ES-I3 (cell line): ENCODE measurements around the gene FSTL4.

Experiments
- H3K36me3 ChIP-seq: 2 replicates; pipeline ENCODE4 v1.6.1; 2013; ENCODE audit warnings: mild to moderate bottlenecking, low read length, control low read depth, moderate library complexity; ENCODE audit not compliant: insufficient read depth
- H3K4me1 ChIP-seq: 2 replicates; pipeline ENCODE4 v1.6.1; 2013; ENCODE audit warnings: mild to moderate bottlenecking, control low read depth, low read length; ENCODE audit not compliant: insufficient read depth
- H3K9ac ChIP-seq: 2 replicates; pipeline ENCODE4 v1.6.1; 2013; ENCODE audit warnings: low read depth, mild to moderate bottlenecking, low read length, moderate library complexity
- H3K9me3 ChIP-seq: 2 replicates; pipeline ENCODE4 v1.6.1; 2013; ENCODE audit warnings: mild to moderate bottlenecking, low read length, moderate library complexity; ENCODE audit not compliant: control insufficient read depth, insufficient read depth

Gene FSTL4

GRCh38 chr5:133635051-133635450 is 22.7 kb upstream of the FSTL4 start:
- Histone ChIP-seq H3K4me1 (peaks cover 3% of the 10 kb centered on the region), H3K9ac (no peak overlapping the region), H3K36me3 (no peaks in the 10 kb centered on the region), H3K9me3 (no peaks in the 10 kb centered on the region)

DNA sequence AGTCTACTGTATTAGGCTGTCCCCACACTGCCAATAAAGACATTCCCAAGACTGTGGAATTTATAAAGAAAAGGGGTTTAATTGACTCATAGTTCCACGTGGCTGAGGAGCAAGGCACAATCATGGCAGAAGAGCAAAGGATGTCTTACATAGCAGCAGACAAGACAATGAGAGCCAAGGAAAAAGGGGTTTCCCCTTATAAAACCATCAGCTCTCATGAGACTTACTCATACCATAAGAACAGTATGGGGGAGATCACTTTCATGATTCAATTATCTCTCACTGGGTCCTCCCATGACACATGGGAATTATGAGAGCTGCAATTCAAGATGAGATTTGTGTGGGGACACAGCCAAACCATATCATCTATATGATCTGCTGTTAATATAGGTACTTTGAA is 14.8 kb upstream of the FSTL4 start:
- Histone ChIP-seq H3K9ac (no peak overlapping the region), H3K9me3 (no peaks in the 10 kb centered on the region), H3K36me3 (no peaks in the 10 kb centered on the region), H3K4me1 (no peaks in the 10 kb centered on the region)

DNA sequence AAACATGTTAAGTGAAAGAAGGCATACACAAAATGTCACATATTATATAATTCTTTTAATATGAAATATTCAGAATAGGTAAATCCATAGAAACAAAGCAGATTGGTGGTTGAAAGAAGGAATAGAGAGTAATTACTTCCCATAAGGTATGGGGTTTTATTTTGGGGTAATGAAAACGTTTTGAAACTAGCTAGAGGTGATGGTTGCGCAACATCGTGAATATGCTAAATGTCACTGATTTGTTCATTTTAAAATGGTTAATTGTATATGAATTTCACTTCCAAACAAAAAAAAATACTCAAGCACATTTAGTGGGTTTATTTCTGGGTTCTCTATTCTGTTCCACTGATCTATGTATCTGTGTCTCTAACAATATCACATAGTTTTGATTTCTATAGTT is 12.0 kb upstream of the FSTL4 start:
- no peaks in the 10 kb centered on the region for H3K4me1 ChIP-seq
- H3K9ac ChIP-seq = no peak overlapping the region
- H3K36me3 ChIP-seq = no peaks in the 10 kb centered on the region
- no peaks in the 10 kb centered on the region for H3K9me3 ChIP-seq

GRCh38 chr5:133618141-133618540 is 5.8 kb upstream of the FSTL4 start:
- Histone ChIP-seq H3K9ac (no peak overlapping the region), H3K9me3 (no peaks in the 10 kb centered on the region), H3K36me3 (no peaks in the 10 kb centered on the region), H3K4me1 (no peaks in the 10 kb centered on the region)

DNA sequence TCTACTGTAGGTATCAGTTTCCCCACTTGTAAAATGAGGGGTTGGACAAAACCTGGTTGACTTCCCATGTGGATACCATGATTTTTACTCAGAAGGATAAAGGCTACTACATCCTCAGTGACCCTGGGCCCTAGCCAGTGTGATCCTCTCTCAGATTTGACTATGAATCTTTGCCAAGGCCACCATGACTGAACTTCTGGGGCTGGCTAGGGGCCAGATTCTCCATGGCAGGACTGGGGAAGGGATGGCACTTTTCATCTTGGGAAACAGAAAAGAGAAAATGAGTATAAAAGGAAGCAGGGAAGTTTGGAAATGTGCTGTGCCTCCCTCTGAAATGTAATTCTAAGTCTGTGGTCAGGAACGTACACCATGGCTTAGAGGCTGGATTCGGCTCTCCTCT is 1.4 kb upstream of the FSTL4 start:
- Histone ChIP-seq H3K36me3 (no peaks in the 10 kb centered on the region), H3K9ac (no peak overlapping the region), H3K4me1 (0 out of 2 replicates have a peak, but pooled peaks cover 5% of the 10 kb centered on the region), H3K9me3 (no peaks in the 10 kb centered on the region)

DNA sequence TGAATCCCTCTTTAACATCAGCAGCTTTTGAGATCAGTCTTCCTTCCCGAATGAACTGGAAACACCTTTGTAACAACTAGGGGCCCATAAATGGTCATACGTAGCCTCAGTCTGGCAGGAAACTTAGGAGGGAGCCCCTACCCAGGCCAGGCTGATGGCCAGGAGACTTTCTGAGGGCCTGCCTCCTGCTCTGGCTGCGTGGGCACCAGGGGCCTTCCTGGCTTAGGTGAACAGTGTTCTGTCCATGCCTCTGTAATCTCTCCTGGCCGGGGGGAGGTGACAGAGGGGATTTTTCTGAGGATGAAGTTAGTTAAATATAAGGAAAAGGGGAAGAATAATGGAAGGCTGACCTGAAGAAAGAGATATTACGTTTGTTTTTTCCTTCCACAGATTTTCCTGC is 843 bp upstream of the FSTL4 start:
- Histone ChIP-seq H3K4me1 (0 out of 2 replicates have a peak, but pooled peaks cover 5% of the 10 kb centered on the region), H3K36me3 (no peaks in the 10 kb centered on the region), H3K9me3 (no peaks in the 10 kb centered on the region), H3K9ac (no peak overlapping the region)

DNA sequence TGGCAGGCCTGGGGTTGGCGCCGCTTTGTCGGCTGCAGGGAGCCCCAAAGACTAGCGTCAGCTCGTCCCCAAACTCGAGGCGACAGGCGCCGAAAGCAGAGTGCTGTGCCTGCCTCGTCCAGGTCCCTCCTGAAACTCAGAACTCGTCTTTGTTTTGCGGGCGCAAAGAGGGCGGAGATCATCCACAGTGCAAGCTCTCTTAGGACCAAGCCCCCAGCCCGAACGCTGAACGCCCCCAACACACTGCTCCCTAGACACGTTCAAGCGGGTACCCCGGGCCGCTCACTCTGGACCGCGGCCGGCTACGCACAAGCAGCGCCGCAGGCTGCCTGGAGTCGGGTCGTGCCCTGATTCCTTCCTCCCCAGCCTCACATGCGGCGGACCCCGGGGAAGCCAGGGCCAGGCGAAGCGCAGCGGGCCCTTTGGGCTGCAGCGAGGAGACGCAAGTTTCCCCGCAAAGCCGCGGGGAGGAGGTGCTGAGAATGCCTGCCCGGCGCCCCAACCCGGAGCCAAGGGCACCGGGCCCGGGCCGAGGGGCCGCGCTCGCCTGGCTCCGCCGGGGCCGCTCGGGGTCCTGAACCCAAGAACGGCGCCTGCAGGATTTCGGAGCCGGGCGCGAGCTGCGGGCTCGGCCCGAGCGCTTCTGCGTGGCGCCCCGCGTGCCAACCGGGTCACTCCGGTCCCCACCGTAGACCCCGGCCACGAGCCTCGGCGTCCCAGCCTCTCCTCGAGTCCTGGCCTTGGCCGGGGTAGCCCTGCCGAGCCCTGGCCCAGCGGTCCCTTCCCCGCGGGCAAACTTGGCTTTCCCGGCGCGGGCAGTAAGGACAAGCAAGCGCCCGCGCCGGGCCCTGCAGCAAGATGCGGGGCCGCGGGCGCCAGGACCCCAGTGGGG is 738 bp downstream of the FSTL4 start:
- 0 out of 2 replicates have a peak, but pooled peaks cover 5% of the 10 kb centered on the region for H3K4me1 ChIP-seq
- H3K9ac ChIP-seq = peak overlapping the region; percentile 58
- H3K9me3 ChIP-seq = no peaks in the 10 kb centered on the region
- no peaks in the 10 kb centered on the region for H3K36me3 ChIP-seq

GRCh38 chr5:133610489-133611356 is 1.6 kb downstream of the FSTL4 start:
- Histone ChIP-seq H3K36me3 (no peaks in the 10 kb centered on the region), H3K9me3 (no peaks in the 10 kb centered on the region), H3K9ac (peak overlapping the region; percentile 58), H3K4me1 (0 out of 2 replicates have a peak, but pooled peaks cover 5% of the 10 kb centered on the region)

- H3K9me3 ChIP-seq = no peaks in the 10 kb centered on the region
- no peaks in the 10 kb centered on the region for H3K36me3 ChIP-seq
- peaks cover 16% of the 10 kb centered on the region; the same call in 1 of the 2 replicates for H3K4me1 ChIP-seq
- no peak overlapping the region for H3K9ac ChIP-seq
Observed at GRCh38 chr5:133607451-133607850, 4.9 kb downstream of the FSTL4 start.

DNA sequence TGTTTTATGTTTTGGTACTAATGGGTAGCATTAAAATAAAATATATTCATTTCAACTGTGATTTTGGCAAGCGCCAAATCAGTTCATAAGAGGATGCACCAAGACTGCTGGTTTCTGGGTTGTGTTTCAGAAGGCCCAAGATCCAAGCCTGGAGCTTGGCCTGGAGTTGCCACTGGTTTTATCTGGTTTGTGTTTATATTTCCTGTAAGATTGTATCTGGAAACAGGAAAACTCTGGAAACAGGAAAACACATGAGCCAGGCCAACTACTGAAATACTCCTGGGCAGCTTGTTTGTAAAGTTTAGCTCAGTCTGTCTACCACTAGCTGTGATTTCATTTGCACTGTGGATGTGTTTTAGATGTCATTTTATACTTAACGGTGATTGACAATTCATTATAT is 5.5 kb downstream of the FSTL4 start:
- H3K9me3 ChIP-seq = no peaks in the 10 kb centered on the region
- H3K9ac ChIP-seq = no peak overlapping the region

DNA sequence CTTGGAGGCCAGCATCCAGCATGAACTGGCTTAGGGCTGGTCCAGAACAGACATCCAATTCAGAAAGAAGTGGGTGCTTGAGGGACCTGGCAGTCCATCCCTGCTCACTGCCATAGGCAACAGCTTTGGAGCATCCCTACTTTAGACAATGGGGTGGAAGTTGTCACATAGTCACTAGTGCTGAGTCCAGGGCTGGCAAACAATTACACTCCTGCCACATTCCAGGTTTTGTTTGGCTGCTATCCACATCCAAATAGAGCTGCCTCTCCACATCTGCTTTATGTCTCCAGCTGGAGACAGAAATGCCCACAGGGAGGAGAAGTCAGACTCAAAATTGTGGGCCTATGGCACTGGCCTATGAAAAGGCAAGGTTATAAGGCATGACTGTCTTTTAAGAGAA is 7.0 kb downstream of the FSTL4 start:
- H3K9ac ChIP-seq = no peak overlapping the region
- no peaks in the 10 kb centered on the region for H3K9me3 ChIP-seq
- H3K36me3 ChIP-seq = no peaks in the 10 kb centered on the region
- peaks cover 17% of the 10 kb centered on the region; the same call in 1 of the 2 replicates for H3K4me1 ChIP-seq

More for the DNA sequence above, 5.5 kb downstream of the FSTL4 start:
- Histone ChIP-seq H3K4me1 (peaks cover 17% of the 10 kb centered on the region; the same call in 1 of the 2 replicates), H3K36me3 (no peaks in the 10 kb centered on the region)

DNA sequence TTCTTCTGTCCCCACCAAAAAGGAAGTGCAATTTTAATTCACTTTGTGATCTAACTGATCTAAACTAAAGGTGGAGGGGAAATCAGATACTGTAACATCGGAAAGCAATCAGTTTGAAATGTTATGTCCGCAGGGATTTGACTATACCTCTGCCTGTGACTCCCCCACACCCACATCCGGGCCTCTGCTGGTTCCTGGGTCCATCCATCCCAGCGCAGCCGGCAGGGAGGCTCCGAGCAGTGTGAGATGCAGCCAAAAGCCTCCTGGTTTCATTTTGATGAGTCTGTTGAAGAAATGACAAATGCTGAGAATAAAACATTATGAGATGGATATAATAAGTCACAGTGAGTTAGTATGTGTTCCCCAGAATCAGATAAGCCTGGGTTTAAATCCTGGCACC is 8.6 kb downstream of the FSTL4 start:
- Histone ChIP-seq H3K4me1 (peaks cover 12% of the 10 kb centered on the region; the same call in 1 of the 2 replicates), H3K9ac (no peak overlapping the region), H3K9me3 (no peaks in the 10 kb centered on the region), H3K36me3 (no peaks in the 10 kb centered on the region)

- Histone ChIP-seq H3K4me1 (peaks cover 12% of the 10 kb centered on the region; the same call in 1 of the 2 replicates), H3K9me3 (no peaks in the 10 kb centered on the region), H3K9ac (no peak overlapping the region), H3K36me3 (no peaks in the 10 kb centered on the region)
Observed at GRCh38 chr5:133602835-133603380, 9.4 kb downstream of the FSTL4 start.

DNA sequence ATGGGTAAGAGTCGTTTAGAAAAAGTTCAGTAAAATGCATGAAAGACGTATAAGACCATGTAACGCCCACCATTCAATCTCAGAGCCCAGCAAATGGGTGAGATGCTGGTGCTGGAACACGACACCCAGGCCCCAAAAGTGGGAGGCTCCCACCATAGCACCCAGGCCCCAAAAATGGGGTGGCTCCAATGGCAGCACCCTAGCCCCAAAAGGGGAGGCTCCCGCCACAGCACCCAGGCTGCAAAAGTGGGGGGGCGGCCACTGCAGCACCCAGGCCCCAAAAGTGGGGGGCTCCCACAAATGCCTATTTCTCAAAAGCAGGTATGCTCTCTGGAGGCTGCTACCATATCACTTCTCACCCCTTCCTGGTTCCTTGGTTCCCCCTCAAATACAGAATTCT is 12.7 kb downstream of the FSTL4 start:
- Histone ChIP-seq H3K9me3 (no peaks in the 10 kb centered on the region), H3K36me3 (no peaks in the 10 kb centered on the region), H3K9ac (no peak overlapping the region), H3K4me1 (peaks cover 12% of the 10 kb centered on the region; the same call in 1 of the 2 replicates)
